GM21737 (cell line): ENCODE data around the gene TEX261.

Experiments used
- ATAC-seq: cut with Tn5 transposase; IDR thresholded peaks from one replicate; pipeline ENCODE4 v1.9.1; 2021; ENCODE audit warnings: mild to moderate bottlenecking, moderate library complexity; ENCODE audit not compliant: unreplicated experiment

TEX261 gene

GRCh38 chr2:70959851-70960832 is 34.5 kb downstream of the TEX261 start:
- no peak for ATAC-seq

- no peak for ATAC-seq
Observed at GRCh38 chr2:70959271-70959761, 35.4 kb downstream of the TEX261 start.

- no peak for ATAC-seq
Observed at GRCh38 chr2:70958759-70959158, 35.9 kb downstream of the TEX261 start.

GRCh38 chr2:70957798-70958197 is 36.9 kb downstream of the TEX261 start:
- no peak for ATAC-seq

GRCh38 chr2:70956141-70956540 is 38.5 kb downstream of the TEX261 start:
- ATAC-seq: no peak

- no peak for ATAC-seq
Observed at GRCh38 chr2:70954886-70955285, 39.8 kb downstream of the TEX261 start.

- no peak for ATAC-seq
Observed at GRCh38 chr2:70949086-70949485, 45.6 kb downstream of the TEX261 start.

- peak; percentile 67 for ATAC-seq
Observed at GRCh38 chr2:70948337-70949003, 46.2 kb downstream of the TEX261 start.

- no peak for ATAC-seq
Observed at GRCh38 chr2:70947556-70948184, 47.0 kb downstream of the TEX261 start.

- ATAC-seq: no peak
Observed at GRCh38 chr2:70946832-70947442, 47.7 kb downstream of the TEX261 start.

- ATAC-seq: no peak
Observed at GRCh38 chr2:70944111-70944690, 50.5 kb downstream of the TEX261 start.

- ATAC-seq: no peak
Observed at GRCh38 chr2:70943205-70943871, 51.3 kb downstream of the TEX261 start.

GRCh38 chr2:70942396-70943204 is 52.1 kb downstream of the TEX261 start:
- ATAC-seq: no peak

GRCh38 chr2:70941701-70942100 is 53.0 kb downstream of the TEX261 start:
- no peak for ATAC-seq

GRCh38 chr2:70941186-70941585 is 53.5 kb downstream of the TEX261 start:
- ATAC-seq: no peak

GRCh38 chr2:70939839-70940580 is 54.7 kb downstream of the TEX261 start:
- ATAC-seq: no peak

GRCh38 chr2:70939001-70939838 is 55.5 kb downstream of the TEX261 start:
- ATAC-seq: no peak

GRCh38 chr2:70938586-70938950 is 56.1 kb downstream of the TEX261 start:
- no peak for ATAC-seq
